ENCODE measurements around the gene C22orf15.

DNA sequence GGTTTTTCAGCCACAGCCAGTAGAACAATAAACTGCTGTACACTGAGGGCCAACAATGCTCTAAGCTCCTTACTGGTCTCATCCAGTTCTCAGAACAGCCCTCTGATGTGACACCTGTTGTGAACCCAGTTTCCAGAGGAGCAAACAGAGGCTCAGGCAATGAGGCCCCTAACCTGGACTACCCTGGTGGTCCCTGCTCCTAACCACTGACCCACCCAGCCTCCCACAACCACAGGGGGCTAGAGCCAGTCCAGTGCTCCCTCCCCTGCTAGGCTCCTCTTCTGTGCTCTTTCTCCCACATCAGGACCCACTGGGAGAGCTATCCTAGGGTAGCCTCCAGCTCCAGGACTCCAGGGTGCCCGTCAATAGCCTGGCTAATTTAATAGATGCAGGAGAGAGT is 19.9 kb downstream of the C22orf15 start:
- TF ChIP-seq, protein P1, sequence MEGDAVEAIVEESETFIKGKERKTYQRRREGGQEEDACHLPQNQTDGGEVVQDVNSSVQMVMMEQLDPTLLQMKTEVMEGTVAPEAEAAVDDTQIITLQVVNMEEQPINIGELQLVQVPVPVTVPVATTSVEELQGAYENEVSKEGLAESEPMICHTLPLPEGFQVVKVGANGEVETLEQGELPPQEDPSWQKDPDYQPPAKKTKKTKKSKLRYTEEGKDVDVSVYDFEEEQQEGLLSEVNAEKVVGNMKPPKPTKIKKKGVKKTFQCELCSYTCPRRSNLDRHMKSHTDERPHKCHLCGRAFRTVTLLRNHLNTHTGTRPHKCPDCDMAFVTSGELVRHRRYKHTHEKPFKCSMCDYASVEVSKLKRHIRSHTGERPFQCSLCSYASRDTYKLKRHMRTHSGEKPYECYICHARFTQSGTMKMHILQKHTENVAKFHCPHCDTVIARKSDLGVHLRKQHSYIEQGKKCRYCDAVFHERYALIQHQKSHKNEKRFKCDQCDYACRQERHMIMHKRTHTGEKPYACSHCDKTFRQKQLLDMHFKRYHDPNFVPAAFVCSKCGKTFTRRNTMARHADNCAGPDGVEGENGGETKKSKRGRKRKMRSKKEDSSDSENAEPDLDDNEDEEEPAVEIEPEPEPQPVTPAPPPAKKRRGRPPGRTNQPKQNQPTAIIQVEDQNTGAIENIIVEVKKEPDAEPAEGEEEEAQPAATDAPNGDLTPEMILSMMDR (conservative IDR thresholded peaks at IDR 0.05; ENCODE audit: low read depth, low read length), result no peak
- TF ChIP-seq EZH2 (IDR thresholded peaks at IDR 0.05; ENCODE audit: borderline replicate concordance, low read depth, low read length, poor library complexity, severe bottlenecking), result no peak
